Kidney (tissue), 14 donors: Measurements from ENCODE around the gene TEX29. TPM values are rescaled to one million over a fixed set of nuclear protein-coding genes. Genes with fewer than 3 reads are reported as not detected.

Experiments used
- DNase-seq, 5 donors: peaks; one replicate each; pipeline ENCODE4 v3.0.0-alpha.2; 2013 to 2020
- FAIRE-seq: peaks from 2 replicates; lab custom pipeline; 2012; peaks lifted over from hg19 to GRCh38; lab: Jason Lieb, UNC
- H3K27ac ChIP-seq, 2 donors: one replicate each; pipeline ENCODE4 v1.7.0; 2013; ENCODE audit warnings: low read depth in 2 of 2, low read length in 2 of 2, inconsistent platforms in 1 of 2
- H3K27me3 ChIP-seq: one replicate; pipeline ENCODE4 v1.7.1; 2013; ENCODE audit warnings: low read length, inconsistent platforms; ENCODE audit not compliant: control insufficient read depth, insufficient read depth
- H3K36me3 ChIP-seq, 3 donors: one replicate each; pipeline versions ENCODE4 v1.7.0 to v1.7.1; 2013; ENCODE audit warnings: low read length in 3 of 3, control low read depth in 1 of 3, inconsistent platforms in 1 of 3; ENCODE audit not compliant: insufficient read depth in 3 of 3, control insufficient read depth in 2 of 3
- H3K4me1 ChIP-seq, 3 donors: one replicate each; pipeline versions ENCODE4 v1.7.0 to v1.7.1; 2013; ENCODE audit warnings: low read length in 3 of 3, inconsistent platforms in 1 of 3, low read depth in 1 of 3; ENCODE audit not compliant: control insufficient read depth in 2 of 3, insufficient read depth in 2 of 3
- H3K4me3 ChIP-seq, 3 donors: one replicate each; pipeline versions ENCODE4 v1.7.0 to v1.8.1; 2013; ENCODE audit warnings: low read length in 3 of 3, control low read depth in 1 of 3, inconsistent platforms in 1 of 3
- H3K9ac ChIP-seq, 3 donors: one replicate each; pipeline versions ENCODE4 v1.7.0 to v1.7.1; 2013; ENCODE audit warnings: low read length in 3 of 3, control low read depth in 1 of 3, inconsistent platforms in 1 of 3
- H3K9me3 ChIP-seq, 3 donors: one replicate each; pipeline versions ENCODE4 v1.7.0 to v1.7.1; 2013; ENCODE audit warnings: low read length in 3 of 3, control low read depth in 1 of 3, inconsistent platforms in 1 of 3; ENCODE audit not compliant: control insufficient read depth in 2 of 3, insufficient read depth in 1 of 3
- intact Hi-C: fragments of 100-400 bp; cut with DNase I; formaldehyde crosslinking; loops from one replicate; pipeline ENCODE4 v1.11.1; 2022
- polyA plus RNA-seq: library from polyadenylated mRNA; stranded (reverse); fragments of 350-450 nt; fragmentation: Illumina TruSeq; extraction: RNeasy Lipid Tissue Mini Kit (QIAGEN cat#74804); gene quantifications from one replicate; pipeline ENCODE4 v1.2.3, GENCODE V29; 2014; ENCODE audit warnings: low read depth, low replicate concordance; ENCODE audit not compliant: insufficient read depth
- total RNA-seq: library from RNA; stranded (reverse); fragmentation: NEBNext Ultra II Directional; extraction: Animal tissue kit (Norgen Biotek cat#: 25700); gene quantifications from one replicate; pipeline ENCODE4 v1.2.1, GENCODE V29; 2021
- TF ChIP-seq, protein P1 (sequence below): IDR thresholded peaks from 3 replicates; pipeline ENCODE4 v1.5.1; 2012; ENCODE audit warnings: mild to moderate bottlenecking, moderate library complexity, borderline replicate concordance; ENCODE audit not compliant: insufficient read depth; ENCODE audit errors: extremely low read depth
- donor health status: control.
- donor health status: control.
- donor health status: control.
- donor health status: control.
- donor health status: control.
- donor health status: DM: yes; HTN: yes; CAD: no.
- donor health status: Normal renal cell carcinoma (clear cell type).

The TEX29 gene
- total and polyA plus RNA-seq, 2 donors from 2014 or later = not detected

GRCh38 chr13:111365149-111366005, 44.9 kb downstream of the TEX29 start:
- Histone ChIP-seq H3K4me3 (no peak overlapping the region), H3K4me1 (no peaks in the 10 kb centered on the region), H3K9ac (no peak overlapping the region), H3K36me3 (no peaks in the 10 kb centered on the region), H3K27ac (no peak overlapping the region), H3K27me3 (no peaks in the 10 kb centered on the region), H3K9me3 (no peaks in the 10 kb centered on the region)
- intact Hi-C loops = no loop called here
- FAIRE-seq = no peak
- TF ChIP-seq, protein P1, sequence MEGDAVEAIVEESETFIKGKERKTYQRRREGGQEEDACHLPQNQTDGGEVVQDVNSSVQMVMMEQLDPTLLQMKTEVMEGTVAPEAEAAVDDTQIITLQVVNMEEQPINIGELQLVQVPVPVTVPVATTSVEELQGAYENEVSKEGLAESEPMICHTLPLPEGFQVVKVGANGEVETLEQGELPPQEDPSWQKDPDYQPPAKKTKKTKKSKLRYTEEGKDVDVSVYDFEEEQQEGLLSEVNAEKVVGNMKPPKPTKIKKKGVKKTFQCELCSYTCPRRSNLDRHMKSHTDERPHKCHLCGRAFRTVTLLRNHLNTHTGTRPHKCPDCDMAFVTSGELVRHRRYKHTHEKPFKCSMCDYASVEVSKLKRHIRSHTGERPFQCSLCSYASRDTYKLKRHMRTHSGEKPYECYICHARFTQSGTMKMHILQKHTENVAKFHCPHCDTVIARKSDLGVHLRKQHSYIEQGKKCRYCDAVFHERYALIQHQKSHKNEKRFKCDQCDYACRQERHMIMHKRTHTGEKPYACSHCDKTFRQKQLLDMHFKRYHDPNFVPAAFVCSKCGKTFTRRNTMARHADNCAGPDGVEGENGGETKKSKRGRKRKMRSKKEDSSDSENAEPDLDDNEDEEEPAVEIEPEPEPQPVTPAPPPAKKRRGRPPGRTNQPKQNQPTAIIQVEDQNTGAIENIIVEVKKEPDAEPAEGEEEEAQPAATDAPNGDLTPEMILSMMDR = no peak
- no peak for DNase-seq

DNA sequence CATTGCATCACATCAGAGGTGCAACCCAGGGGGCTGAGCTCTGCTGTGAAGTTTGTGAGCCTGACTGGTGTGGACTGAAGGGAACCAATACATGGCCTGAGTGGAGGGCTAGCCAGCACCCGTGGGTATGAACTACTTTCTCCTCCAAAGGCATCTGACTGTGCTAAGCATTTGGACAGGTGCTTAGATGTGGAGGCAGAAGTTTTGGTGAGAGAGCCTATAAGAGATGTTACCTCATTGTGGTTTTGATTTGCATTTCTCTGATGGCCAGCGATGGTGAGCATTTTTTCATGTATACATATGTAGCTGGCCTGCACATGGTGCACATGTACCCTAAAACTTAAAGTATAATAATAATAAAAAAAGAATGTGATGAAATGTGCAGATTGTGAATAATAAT, 46.9 kb downstream of the TEX29 start:
- H3K9ac ChIP-seq = no peak overlapping the region
- intact Hi-C loops = no loop called here
- H3K4me1 ChIP-seq = no peaks in the 10 kb centered on the region
- no peak overlapping the region for H3K4me3 ChIP-seq
- no peaks in the 10 kb centered on the region for H3K36me3 ChIP-seq
- FAIRE-seq (no peak), DNase-seq (no peak)
- no peak overlapping the region for H3K27ac ChIP-seq
- TF ChIP-seq, protein P1 = no peak
- no peaks in the 10 kb centered on the region for H3K27me3 ChIP-seq
- H3K9me3 ChIP-seq = no peaks in the 10 kb centered on the region

GRCh38 chr13:111368091-111368490, 47.6 kb downstream of the TEX29 start:
- no peaks in the 10 kb centered on the region for H3K36me3 ChIP-seq
- H3K4me1 ChIP-seq = no peaks in the 10 kb centered on the region
- TF ChIP-seq, protein P1 = no peak
- H3K27ac ChIP-seq = no peak overlapping the region
- intact Hi-C loops = no loop called here
- no peaks in the 10 kb centered on the region for H3K27me3 ChIP-seq
- FAIRE-seq = no peak
- no peak overlapping the region for H3K4me3 ChIP-seq
- H3K9ac ChIP-seq = no peak overlapping the region
- H3K9me3 ChIP-seq = no peaks in the 10 kb centered on the region
- no peak for DNase-seq
